B cell (primary cell): ENCODE measurements around the gene MAD1L1. TPM values are rescaled to one million over a fixed set of nuclear protein-coding genes. Genes with fewer than 3 reads are reported as not detected.

Experiments used
- ATAC-seq: fragments of 200-7000 bp; cut with Tn5 transposase; one replicate; pipeline ENCODE4 v1.10.0; 2021; ENCODE audit warnings: low read depth, mild to moderate bottlenecking, moderate number of reproducible peaks, moderate library complexity
- CTCF ChIA-PET: fragments of 350-600 bp; sonication (Branson Sonifier 250); formaldehyde crosslinking; loops from one replicate; lab custom pipeline; 2021; ENCODE audit warnings: antibody characterized with exemption, inconsistent platforms; lab: Charles Lee
- POLR2A ChIA-PET: fragments of 350-600 bp; sonication (Branson Sonifier 250); formaldehyde crosslinking; loops from one replicate; lab custom pipeline; 2021; ENCODE audit warnings: antibody characterized with exemption; lab: Charles Lee
- DNase-seq: peaks from one replicate; pipeline ENCODE4 v3.0.0; 2013
- H2AFZ ChIP-seq: 2 replicates; pipeline ENCODE4 v1.6.1; 2012; ENCODE audit warnings: mild to moderate bottlenecking, low read depth, low read length; ENCODE audit not compliant: insufficient read depth, poor library complexity, severe bottlenecking
- H3K27ac ChIP-seq, 2 donors: 1 replicate in 1 of 2; 2 replicates in 1 of 2; pipeline ENCODE4 v1.5.1; 2012 to 2013; ENCODE audit warnings: low read length in 2 of 2, mild to moderate bottlenecking in 2 of 2, moderate library complexity in 1 of 2
- H3K27me3 ChIP-seq, 4 experiments: fragments of 200-600 bp in 1 of 4; sonication (generic) in 1 of 4; replicated peaks in 1 of 4; 1 replicate in 2 of 4; 2 replicates in 2 of 4; pipeline versions ENCODE4 v1.6.1 to v1.7.0; 2013 to 2016; ENCODE audit warnings: low read length in 3 of 4, mild to moderate bottlenecking in 2 of 4, mixed read lengths in 1 of 4, moderate library complexity in 1 of 4; ENCODE audit not compliant: insufficient read depth in 4 of 4, control insufficient read depth in 3 of 4; ENCODE audit errors: control extremely low read depth in 1 of 4
- H3K36me3 ChIP-seq, 2 experiments: replicated peaks in 1 of 2; 1 replicate in 1 of 2; 2 replicates in 1 of 2; pipeline versions ENCODE4 v1.6.1 to v1.7.1; 2013; ENCODE audit warnings: low read length in 1 of 2; ENCODE audit not compliant: insufficient read depth in 2 of 2, control insufficient read depth in 1 of 2; ENCODE audit errors: control extremely low read depth in 1 of 2, extremely low read depth in 1 of 2
- H3K4me1 ChIP-seq, 2 donors: fragments of 200-600 bp in 1 of 2; sonication (generic) in 1 of 2; 1 replicate in 1 of 2; 2 replicates in 1 of 2; pipeline versions ENCODE4 v1.5.1 to v1.6.1; 2013 to 2017; ENCODE audit warnings: low read length in 2 of 2; ENCODE audit not compliant: control insufficient read depth in 2 of 2, insufficient read depth in 2 of 2
- H3K4me2 ChIP-seq: replicated peaks from 2 replicates; pipeline ENCODE3; 2012; ENCODE audit warnings: mild to moderate bottlenecking, low read depth, low read length; ENCODE audit not compliant: poor library complexity, severe bottlenecking
- H3K4me3 ChIP-seq, 5 experiments: fragments of 200-600 bp in 1 of 5; sonication (generic) in 1 of 5; 1 replicate in 3 of 5; 2 replicates in 2 of 5; pipeline versions ENCODE4 v1.5.1 to v1.7.0; 2011 to 2016; ENCODE audit warnings: low read length in 4 of 5, mild to moderate bottlenecking in 4 of 5, low read depth in 2 of 5, control low read depth in 1 of 5, moderate library complexity in 1 of 5; ENCODE audit not compliant: insufficient read depth in 1 of 5; ENCODE audit errors: control extremely low read depth in 1 of 5, extremely low read depth in 1 of 5
- H3K79me2 ChIP-seq: fragments of 200-600 bp; sonication (generic); one replicate; pipeline ENCODE4 v1.6.0; 2016; ENCODE audit warnings: low read length; ENCODE audit not compliant: control insufficient read depth, insufficient read depth
- H3K9ac ChIP-seq: fragments of 200-600 bp; sonication (generic); 2 replicates; pipeline ENCODE4 v1.6.1; 2017; ENCODE audit warnings: mild to moderate bottlenecking, low read length, moderate library complexity
- H3K9me3 ChIP-seq, 3 donors: one replicate each; pipeline versions ENCODE4 v1.6.1 to v1.7.1; 2013; ENCODE audit warnings: low read length in 2 of 3; ENCODE audit not compliant: control insufficient read depth in 2 of 3, insufficient read depth in 1 of 3; ENCODE audit errors: control extremely low read depth in 1 of 3
- H4K20me1 ChIP-seq: 2 replicates; pipeline ENCODE4 v1.6.0; 2012; ENCODE audit warnings: mild to moderate bottlenecking, low read length; ENCODE audit not compliant: insufficient read depth, control insufficient read depth, poor library complexity, severe bottlenecking
- H3K27ac Mint-ChIP-seq: one replicate; pipeline ENCODE4 v1.8.0; 2021; ENCODE audit warnings: mixed read lengths
- H3K27me3 Mint-ChIP-seq: one replicate; pipeline ENCODE4 v1.8.0; 2021; ENCODE audit warnings: mixed read lengths
- H3K4me1 Mint-ChIP-seq: one replicate; pipeline ENCODE4 v1.8.0; 2021; ENCODE audit warnings: mixed read lengths
- H3K4me3 Mint-ChIP-seq: one replicate; pipeline ENCODE4 v1.8.0; 2021; ENCODE audit warnings: mixed read lengths
- H3K9me3 Mint-ChIP-seq: one replicate; pipeline ENCODE4 v1.8.0; 2022; ENCODE audit warnings: mixed read lengths; ENCODE audit not compliant: insufficient read depth
- CTCF ChIP-seq: fragments of 200-600 bp; IDR thresholded peaks from one replicate; pipeline ENCODE4 v1.8.0; 2022; ENCODE audit warnings: antibody characterized with exemption, mild to moderate bottlenecking
- EZH2 ChIP-seq: IDR thresholded peaks from 2 replicates; pipeline ENCODE4 v1.6.1; 2012; ENCODE audit warnings: borderline replicate concordance, low read depth, mild to moderate bottlenecking, moderate library complexity, low read length; ENCODE audit not compliant: insufficient read depth, poor library complexity, severe bottlenecking
- WGBS: methylation state at CpG from one replicate; pipeline ENCODE4 v1.1.5; 2013; ENCODE audit warnings: missing lambda C conversion rate; ENCODE audit not compliant: insufficient coverage; 5-methylcytosine and 5-hydroxymethylcytosine counted together
- intact Hi-C: fragments of 100-400 bp; cut with micrococcal nuclease; formaldehyde crosslinking; loops from one replicate; pipeline ENCODE4 v1.10.0; 2022
- polyA plus RNA-seq: library from polyadenylated mRNA; depleted of rRNA; stranded (reverse); fragments of >200 nt; gene quantifications from 2 replicates; pipeline ENCODE4 v1.2.3, GENCODE V29; 2012
- total RNA-seq, 2 donors: library from RNA; stranded (reverse); fragments of 120-200 nt in 1 of 2; gene quantifications; 1 replicate in 1 of 2; 2 replicates in 1 of 2; pipeline versions ENCODE4 v1.2.3 to v1.2.4, GENCODE V29; 2013 to 2022

MAD1L1 gene
- total and polyA plus RNA-seq, 2 donors (not counting 1 experiment from before 2014, with no cell fraction given), result 86.7 to 110 TPM

- peaks cover 17% of the 10 kb centered on the region for H3K4me1 Mint-ChIP-seq
- no peak overlapping the region for H3K4me3 Mint-ChIP-seq
- Histone ChIP-seq H3K4me3 (no peak overlapping the region), H3K4me2 (no peak overlapping the region), H2AFZ (no peak overlapping the region), H3K27ac (no peak overlapping the region), H3K9ac (no peak overlapping the region), H4K20me1 (peaks cover 89% of the 10 kb centered on the region), H3K79me2 (peaks cover 82% of the 10 kb centered on the region), H3K27me3 (no peaks in the 10 kb centered on the region), H3K4me1 (peaks cover 4 to 10% of the 10 kb centered on the region in 2 donors), H3K9me3 (no peaks in the 10 kb centered on the region), H3K36me3 (peaks cover 0 to 18% of the 10 kb centered on the region in 2 experiments)
- no peak for DNase-seq
- CTCF ChIA-PET, result no interaction called here
- intact Hi-C loops, result no loop called here
- H3K27me3 Mint-ChIP-seq, result no peaks in the 10 kb centered on the region
- TF ChIP-seq CTCF (no peak), EZH2 (no peak)
- no peaks in the 10 kb centered on the region for H3K9me3 Mint-ChIP-seq
- H3K27ac Mint-ChIP-seq, result no peak overlapping the region
- POLR2A ChIA-PET, result no interaction called here
- no peak for ATAC-seq
- WGBS, result 97% methylated on average over 7 of the region's 9 CpGs
Measured at GRCh38 chr7:1914743-1915142, 318.0 kb downstream of the MAD1L1 start.

GRCh38 chr7:1914321-1914720 is 318.4 kb downstream of the MAD1L1 start:
- CTCF ChIA-PET, result no interaction called here
- ATAC-seq (no peak), DNase-seq (no peak)
- H3K9me3 Mint-ChIP-seq, result no peaks in the 10 kb centered on the region
- H3K4me3 ChIP-seq, result no peak overlapping the region
- intact Hi-C loops, result no loop called here
- 97% methylated on average over 20 of the region's 21 CpGs for WGBS
- peaks cover under 1 to 6% of the 10 kb centered on the region in 2 donors for H3K4me1 ChIP-seq
- H3K4me1 Mint-ChIP-seq, result peaks cover 13% of the 10 kb centered on the region
- no peak overlapping the region for H2AFZ ChIP-seq
- H4K20me1 ChIP-seq, result peaks cover 89% of the 10 kb centered on the region
- POLR2A ChIA-PET, result no interaction called here
- H3K27ac ChIP-seq, result no peak overlapping the region
- H3K36me3 ChIP-seq, result peaks cover 0 to 22% of the 10 kb centered on the region in 2 experiments
- H3K27ac Mint-ChIP-seq, result no peak overlapping the region
- H3K9ac ChIP-seq, result no peak overlapping the region
- H3K9me3 ChIP-seq, result no peaks in the 10 kb centered on the region
- TF ChIP-seq CTCF, result no peak
- no peak overlapping the region for H3K4me2 ChIP-seq
- H3K4me3 Mint-ChIP-seq, result no peak overlapping the region
- no peaks in the 10 kb centered on the region for H3K27me3 Mint-ChIP-seq
- no peaks in the 10 kb centered on the region for H3K27me3 ChIP-seq
- peaks cover 81% of the 10 kb centered on the region for H3K79me2 ChIP-seq
